Hepatic stellate cell (primary cell): ENCODE results near the gene MAPK8IP2.
"Not testable (repeated sequence)": the region's sequence is repeated elsewhere in the genome, so short reads cannot be mapped to it uniquely, and the experiment has no call there.

Experiments used
- DNase-seq: peaks from one replicate; pipeline ENCODE4 v3.0.0; 2011; ENCODE audit warnings: low spot score

The MAPK8IP2 gene

GRCh38 chr22:50599816-50600455 is 657 bp upstream of the MAPK8IP2 start:
- peak; percentile 79 for DNase-seq

GRCh38 chr22:50600967-50601668 is 525 bp downstream of the MAPK8IP2 start:
- no peak for DNase-seq

- DNase-seq: no peak
Observed at GRCh38 chr22:50601669-50602337, 1.2 kb downstream of the MAPK8IP2 start.

- DNase-seq: no peak
Observed at GRCh38 chr22:50602338-50602700, 1.7 kb downstream of the MAPK8IP2 start.

- no peak for DNase-seq
Observed at GRCh38 chr22:50603511-50604255, 3.1 kb downstream of the MAPK8IP2 start.

GRCh38 chr22:50604256-50605001 is 3.8 kb downstream of the MAPK8IP2 start:
- DNase-seq: no peak

GRCh38 chr22:50605002-50605612 is 4.5 kb downstream of the MAPK8IP2 start:
- no peak for DNase-seq

- DNase-seq: no peak
Observed at GRCh38 chr22:50605613-50606074, 5.1 kb downstream of the MAPK8IP2 start.

- no peak for DNase-seq
Observed at GRCh38 chr22:50606165-50606945, 5.8 kb downstream of the MAPK8IP2 start.

- no peak for DNase-seq
Observed at GRCh38 chr22:50606946-50607658, 6.5 kb downstream of the MAPK8IP2 start.

GRCh38 chr22:50607659-50608020 is 7.0 kb downstream of the MAPK8IP2 start:
- DNase-seq: no peak

- not testable (repeated sequence) for DNase-seq
Observed at GRCh38 chr22:50608058-50608840, 7.7 kb downstream of the MAPK8IP2 start.

- no peak for DNase-seq
Observed at GRCh38 chr22:50608996-50609395, 8.4 kb downstream of the MAPK8IP2 start.

- no peak for DNase-seq
Observed at GRCh38 chr22:50609599-50609998, 9.0 kb downstream of the MAPK8IP2 start.

GRCh38 chr22:50610041-50610451 is 9.5 kb downstream of the MAPK8IP2 start:
- DNase-seq: no peak

GRCh38 chr22:50610581-50610980 is 10.0 kb downstream of the MAPK8IP2 start:
- no peak for DNase-seq

- DNase-seq: no peak
Observed at GRCh38 chr22:50611341-50612060, 10.9 kb downstream of the MAPK8IP2 start.

GRCh38 chr22:50612168-50612527 is 11.6 kb downstream of the MAPK8IP2 start:
- DNase-seq: no peak
